Esophagus squamous epithelium (tissue), 5 donors: Measurements from ENCODE around the gene COL4A1. TPM values are rescaled to one million over a fixed set of nuclear protein-coding genes. Genes with fewer than 3 reads are reported as not detected.

Experiments
- DNase-seq: peaks from one replicate; lab custom pipeline; 2025; lab: John Stamatoyannopoulos, UW
- H3K27ac ChIP-seq, 4 donors: fragments of 200-600 bp; sonication (generic); one replicate each; pipeline ENCODE4 v1.5.1; 2016 to 2019; ENCODE audit warnings: mild to moderate bottlenecking in 1 of 4
- H3K27me3 ChIP-seq, 4 donors: fragments of 200-600 bp; sonication (generic); 1 replicate in 3 of 4; 2 replicates in 1 of 4; pipeline versions ENCODE4 v1.5.1 to v1.6.0; 2017 to 2021; ENCODE audit warnings: antibody characterized with exemption in 1 of 4
- H3K36me3 ChIP-seq, 3 donors: fragments of 200-600 bp; sonication (generic); one replicate each; pipeline ENCODE4 v1.5.1; 2016 to 2019
- H3K4me1 ChIP-seq, 3 donors: fragments of 200-600 bp; sonication (generic); one replicate each; pipeline ENCODE4 v1.5.1; 2017 to 2019
- H3K4me3 ChIP-seq, 4 donors: fragments of 200-600 bp; sonication (generic); 1 replicate in 3 of 4; 2 replicates in 1 of 4; pipeline ENCODE4 v1.5.1; 2016 to 2019; ENCODE audit warnings: mild to moderate bottlenecking in 2 of 4, moderate library complexity in 1 of 4
- H3K9me3 ChIP-seq, 3 donors: fragments of 200-600 bp; sonication (generic); one replicate each; pipeline ENCODE4 v1.5.1; 2016 to 2019
- CTCF ChIP-seq, 6 experiments: fragments of 450-650 bp in 4 of 6; fragments of 200-600 bp in 2 of 6; sonication (generic) in 2 of 6; IDR thresholded peaks; one replicate each; pipeline ENCODE4 v1.5.1; 2016 to 2019; ENCODE audit warnings: antibody characterized with exemption in 6 of 6, mild to moderate bottlenecking in 4 of 6, moderate library complexity in 4 of 6
- POLR2A ChIP-seq, 4 donors: fragments of 450-650 bp; IDR thresholded peaks; one replicate each; pipeline ENCODE4 v1.6.1; 2017; ENCODE audit warnings: antibody characterized with exemption in 4 of 4, mild to moderate bottlenecking in 4 of 4, moderate library complexity in 3 of 4
- WGBS, 2 donors: methylation state at CpG; one replicate each; pipeline ENCODE4 v1.1.5; 2018; 5-methylcytosine and 5-hydroxymethylcytosine counted together
- intact Hi-C: fragments of 100-400 bp; cut with DNase I; formaldehyde crosslinking; loops from one replicate; pipeline ENCODE4 v1.15.0; 2022
- total RNA-seq, 4 donors: library from RNA; depleted of rRNA; stranded (reverse); fragments of >200 nt; gene quantifications; one replicate each; pipeline ENCODE4 v1.1.0, GENCODE V29; 2016
- donor health status: DM: yes; HTN: yes; CAD: no.

Gene COL4A1
- total RNA-seq, 4 donors from 2014 or later: 8.9 to 97.1 (median 40.2) TPM

GRCh38 chr13:110298505-110299282 is 8.3 kb downstream of the COL4A1 start:
- DNase-seq: no peak
- peak overlapping the region; percentile 56 to 95 (median 70) for H3K27ac ChIP-seq
- H3K9me3 ChIP-seq: no peaks in the 10 kb centered on the region
- peaks cover 0 to 30% (median 0%) of the 10 kb centered on the region in 4 donors for H3K27me3 ChIP-seq
- H3K4me1 ChIP-seq: peaks cover 0 to 86% (median 18%) of the 10 kb centered on the region in 3 donors
- intact Hi-C loops: no loop called here
- WGBS, 2 donors: 46 to 49% methylated on average over 17 to 18 of the region's 33 CpGs
- no peaks in the 10 kb centered on the region for H3K36me3 ChIP-seq
- H3K4me3 ChIP-seq: peak overlapping the region in 3 of 4 donors; percentile 9 to 43 (median 13)
- no peak for TF ChIP-seq POLR2A (IDR thresholded peaks at IDR 0.05)
- TF ChIP-seq CTCF (IDR thresholded peaks at IDR 0.05): no peak

GRCh38 chr13:110297766-110298504 is 9.0 kb downstream of the COL4A1 start:
- peaks cover 0 to 85% (median 19%) of the 10 kb centered on the region in 3 donors for H3K4me1 ChIP-seq
- intact Hi-C loops: no loop called here
- 58 to 66% methylated on average over 12 of the region's 12 CpGs for WGBS, 2 donors
- H3K4me3 ChIP-seq: peak overlapping the region in 2 of 4 donors; percentile 9 to 43
- H3K27ac ChIP-seq: peak overlapping the region; percentile 56 to 95 (median 70)
- H3K9me3 ChIP-seq: no peaks in the 10 kb centered on the region
- H3K36me3 ChIP-seq: no peaks in the 10 kb centered on the region
- TF ChIP-seq POLR2A (IDR thresholded peaks at IDR 0.05) (no peak), CTCF (IDR thresholded peaks at IDR 0.05) (no peak)
- no peak for DNase-seq
- peaks cover 0 to 23% (median 0%) of the 10 kb centered on the region in 4 donors for H3K27me3 ChIP-seq

- H3K36me3 ChIP-seq: no peaks in the 10 kb centered on the region
- intact Hi-C loops: no loop called here
- no peak for DNase-seq
- peaks cover 0 to 76% (median 19%) of the 10 kb centered on the region in 3 donors for H3K4me1 ChIP-seq
- no peaks in the 10 kb centered on the region for H3K9me3 ChIP-seq
- no peak overlapping the region for H3K4me3 ChIP-seq
- H3K27ac ChIP-seq: peak overlapping the region in 3 of 4 donors; percentile 34 to 64 (median 39)
- TF ChIP-seq CTCF (IDR thresholded peaks at IDR 0.05) (no peak), POLR2A (IDR thresholded peaks at IDR 0.05) (no peak)
- H3K27me3 ChIP-seq: peaks cover 0 to 22% (median 0%) of the 10 kb centered on the region in 4 donors
- WGBS, 2 donors: 62 to 63% methylated on average over 6 of the region's 6 CpGs
These were observed 9.9 kb downstream of the COL4A1 start for GRCh38 chr13:110297011-110297410.

- Histone ChIP-seq H3K4me3 (no peak overlapping the region), H3K4me1 (peaks cover 0 to 52% (median 15%) of the 10 kb centered on the region in 3 donors), H3K27ac (peak overlapping the region in 3 of 4 donors; percentile 57 to 70 (median 57)), H3K9me3 (no peaks in the 10 kb centered on the region), H3K36me3 (no peaks in the 10 kb centered on the region), H3K27me3 (peaks cover 0 to 10% (median 0%) of the 10 kb centered on the region in 4 donors)
- TF ChIP-seq POLR2A (IDR thresholded peaks at IDR 0.05): no peak
- no peak for TF ChIP-seq CTCF (IDR thresholded peaks at IDR 0.05)
- DNase-seq: no peak
- intact Hi-C loops: no loop called here
These were observed 12.3 kb downstream of the COL4A1 start for GRCh38 chr13:110294622-110295021.
